Thyroid gland (tissue), 4 donors: Measurements from ENCODE around the gene MAP3K1. TPM values are rescaled to one million over a fixed set of nuclear protein-coding genes. Genes with fewer than 3 reads are reported as not detected.

Experiments
- DNase-seq, 2 donors: peaks; one replicate each; pipeline ENCODE4 v3.0.0-alpha.2; 2019
- H3K27ac ChIP-seq, 3 donors: fragments of 200-600 bp; sonication (generic); 1 replicate in 2 of 3; 2 replicates in 1 of 3; pipeline ENCODE4 v1.5.1; 2016 to 2019; ENCODE audit warnings: mild to moderate bottlenecking in 1 of 3, moderate library complexity in 1 of 3
- H3K27me3 ChIP-seq: fragments of 200-600 bp; sonication (generic); one replicate; pipeline ENCODE4 v1.5.1; 2019
- H3K36me3 ChIP-seq, 2 donors: fragments of 200-600 bp; sonication (generic); one replicate each; pipeline ENCODE4 v1.5.1; 2016 to 2019
- H3K4me1 ChIP-seq, 2 donors: fragments of 200-600 bp; sonication (generic); one replicate each; pipeline ENCODE4 v1.5.1; 2017 to 2019
- H3K4me3 ChIP-seq, 3 donors: fragments of 200-600 bp; sonication (generic); replicated peaks in 1 of 3; 1 replicate in 2 of 3; 2 replicates in 1 of 3; pipeline ENCODE4 v1.5.1; 2016; ENCODE audit warnings: mild to moderate bottlenecking in 1 of 3
- H3K9me3 ChIP-seq: fragments of 200-600 bp; sonication (generic); one replicate; pipeline ENCODE4 v1.5.1; 2017
- POLR2A ChIP-seq, 2 donors: fragments of 450-650 bp; IDR thresholded peaks; one replicate each; pipeline ENCODE4 v1.6.1; 2017; ENCODE audit warnings: antibody characterized with exemption in 2 of 2, mild to moderate bottlenecking in 2 of 2, moderate library complexity in 1 of 2
- WGBS, 2 donors: methylation state at CpG; one replicate each; pipeline ENCODE4 v1.1.5; 2017; 5-methylcytosine and 5-hydroxymethylcytosine counted together
- intact Hi-C: fragments of 100-400 bp; cut with DNase I; formaldehyde crosslinking; loops from one replicate; pipeline ENCODE4 v1.15.1; 2023
- total RNA-seq, 4 donors: library from RNA; depleted of rRNA; stranded (reverse); fragments of >200 nt; gene quantifications; one replicate each; pipeline ENCODE4 v1.2.3, GENCODE V29; 2016
- TF ChIP-seq, protein P1 (sequence below), 6 experiments: fragments of 200-600 bp in 3 of 6; fragments of 450-650 bp in 3 of 6; sonication (generic) in 3 of 6; IDR thresholded peaks; one replicate each; pipeline ENCODE4 v1.5.1; 2016 to 2019; ENCODE audit warnings: antibody characterized with exemption in 6 of 6, mild to moderate bottlenecking in 2 of 6, inconsistent platforms in 1 of 6, moderate library complexity in 1 of 6

MAP3K1 gene
- total RNA-seq, 4 donors from 2014 or later: 56.9 to 113 (median 66.4) TPM

DNA sequence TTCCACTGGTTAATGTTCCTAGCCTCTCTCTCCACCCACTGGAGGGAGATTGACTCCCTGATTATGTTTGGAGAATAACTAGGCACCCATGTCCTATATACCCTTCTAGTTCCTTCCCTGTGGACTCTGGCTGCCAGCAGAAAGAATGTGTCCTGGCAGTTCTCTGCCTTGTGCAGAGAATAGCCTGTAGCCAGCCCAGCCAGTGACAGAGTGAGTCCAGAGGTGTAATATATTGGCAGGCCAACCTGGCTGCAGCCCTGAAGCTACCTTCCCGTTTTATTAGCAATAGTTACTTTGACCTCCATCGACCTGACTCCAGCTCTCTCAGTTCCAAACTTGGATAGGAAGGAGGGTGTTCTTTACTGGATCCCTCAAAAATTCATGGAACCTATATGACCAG, 102.2 kb downstream of the MAP3K1 start:
- WGBS, 2 donors: 58 to 64% methylated on average over 2 of the region's 2 CpGs
- DNase-seq: peak in 1 of 2 donors; percentile 22
- intact Hi-C loops: loop anchor here (5.0 kb wide), 1 partner anchor 35 kb away; the partner anchor contains the start of gene MIER3
- H3K4me3 ChIP-seq: no peak overlapping the region
- TF ChIP-seq, protein P1, sequence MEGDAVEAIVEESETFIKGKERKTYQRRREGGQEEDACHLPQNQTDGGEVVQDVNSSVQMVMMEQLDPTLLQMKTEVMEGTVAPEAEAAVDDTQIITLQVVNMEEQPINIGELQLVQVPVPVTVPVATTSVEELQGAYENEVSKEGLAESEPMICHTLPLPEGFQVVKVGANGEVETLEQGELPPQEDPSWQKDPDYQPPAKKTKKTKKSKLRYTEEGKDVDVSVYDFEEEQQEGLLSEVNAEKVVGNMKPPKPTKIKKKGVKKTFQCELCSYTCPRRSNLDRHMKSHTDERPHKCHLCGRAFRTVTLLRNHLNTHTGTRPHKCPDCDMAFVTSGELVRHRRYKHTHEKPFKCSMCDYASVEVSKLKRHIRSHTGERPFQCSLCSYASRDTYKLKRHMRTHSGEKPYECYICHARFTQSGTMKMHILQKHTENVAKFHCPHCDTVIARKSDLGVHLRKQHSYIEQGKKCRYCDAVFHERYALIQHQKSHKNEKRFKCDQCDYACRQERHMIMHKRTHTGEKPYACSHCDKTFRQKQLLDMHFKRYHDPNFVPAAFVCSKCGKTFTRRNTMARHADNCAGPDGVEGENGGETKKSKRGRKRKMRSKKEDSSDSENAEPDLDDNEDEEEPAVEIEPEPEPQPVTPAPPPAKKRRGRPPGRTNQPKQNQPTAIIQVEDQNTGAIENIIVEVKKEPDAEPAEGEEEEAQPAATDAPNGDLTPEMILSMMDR (IDR thresholded peaks at IDR 0.05): no peak
- TF ChIP-seq POLR2A (IDR thresholded peaks at IDR 0.05): no peak
- H3K27me3 ChIP-seq: no peaks in the 10 kb centered on the region
- H3K9me3 ChIP-seq: no peaks in the 10 kb centered on the region
- H3K4me1 ChIP-seq: no peaks in the 10 kb centered on the region
- no peak overlapping the region for H3K27ac ChIP-seq
- H3K36me3 ChIP-seq: peaks cover 7 to 9% of the 10 kb centered on the region in 2 donors

DNA sequence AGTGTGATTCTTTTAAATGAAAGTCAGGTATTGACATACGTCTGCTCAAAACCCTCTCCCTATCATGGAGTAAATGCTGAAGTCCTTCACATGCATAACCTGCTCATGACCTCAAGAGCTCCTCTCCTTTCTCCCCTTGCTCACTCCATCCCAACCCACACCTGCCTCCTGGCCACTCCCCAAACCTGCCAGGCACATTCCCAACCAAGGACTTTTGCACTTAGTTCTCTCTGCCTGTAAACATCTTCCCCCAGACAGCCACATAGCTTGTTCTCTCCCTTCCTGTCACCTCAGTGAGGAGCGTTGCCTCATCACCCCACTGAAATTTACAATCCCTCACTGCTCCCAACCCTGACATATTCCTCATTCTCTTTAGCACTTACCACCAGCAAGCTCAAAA, 102.7 kb downstream of the MAP3K1 start:
- TF ChIP-seq POLR2A (IDR thresholded peaks at IDR 0.05): no peak
- TF ChIP-seq, protein P1 (IDR thresholded peaks at IDR 0.05): no peak
- intact Hi-C loops: loop anchor here (5.0 kb wide), 1 partner anchor 34 kb away; the partner anchor contains the start of gene MIER3
- no peaks in the 10 kb centered on the region for H3K4me1 ChIP-seq
- DNase-seq: no peak
- no peaks in the 10 kb centered on the region for H3K9me3 ChIP-seq
- H3K36me3 ChIP-seq: peaks cover 10 to 14% of the 10 kb centered on the region in 2 donors
- H3K27me3 ChIP-seq: no peaks in the 10 kb centered on the region
- 81 to 89% methylated on average over 2 of the region's 2 CpGs for WGBS, 2 donors
- no peak overlapping the region for H3K27ac ChIP-seq
- no peak overlapping the region for H3K4me3 ChIP-seq

DNA sequence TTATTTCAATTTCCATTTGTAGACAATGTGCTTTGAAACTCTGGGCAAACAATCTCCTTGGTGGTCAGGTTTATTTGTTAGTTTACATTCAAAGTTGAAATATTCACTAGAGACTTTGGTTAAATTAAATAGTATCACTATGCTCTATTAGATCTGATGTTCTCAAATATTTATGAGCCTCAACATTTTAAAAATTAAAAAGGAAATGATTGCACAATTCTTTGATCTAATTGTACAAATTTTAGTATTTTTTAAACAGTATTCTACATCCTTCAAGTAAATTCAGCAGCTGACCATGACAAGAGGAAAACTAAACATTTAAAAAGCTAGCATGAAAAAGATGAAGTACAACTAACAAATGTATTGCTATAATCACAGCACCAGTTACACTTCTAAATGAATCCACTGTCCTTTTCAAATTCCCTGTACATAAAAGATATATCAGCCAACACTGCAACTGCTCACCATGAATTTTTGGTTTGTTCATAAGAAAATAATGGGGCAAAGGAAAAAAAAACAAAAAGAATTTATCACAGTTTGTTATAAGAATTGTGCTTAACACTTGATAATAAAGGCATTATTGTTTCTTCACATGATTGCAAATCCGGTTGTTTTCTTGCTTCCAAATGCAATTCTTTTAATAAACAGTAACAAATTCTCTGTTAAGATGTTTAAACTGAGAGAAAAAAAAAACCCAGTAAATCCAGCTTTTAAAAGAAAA, 104.8 kb downstream of the MAP3K1 start:
- no peak for DNase-seq
- Histone ChIP-seq H3K27me3 (no peaks in the 10 kb centered on the region), H3K36me3 (peaks cover 19 to 28% of the 10 kb centered on the region in 2 donors), H3K27ac (no peak overlapping the region), H3K9me3 (no peaks in the 10 kb centered on the region), H3K4me1 (no peaks in the 10 kb centered on the region), H3K4me3 (no peak overlapping the region)
- intact Hi-C loops: loop anchor here (5.0 kb wide), 1 partner anchor 32 kb away; the partner anchor contains the start of gene MIER3
- TF ChIP-seq, protein P1 (IDR thresholded peaks at IDR 0.05): no peak
- TF ChIP-seq POLR2A (IDR thresholded peaks at IDR 0.05): no peak
- 88 to 89% methylated on average over 1 of the region's 1 CpG for WGBS, 2 donors

DNA sequence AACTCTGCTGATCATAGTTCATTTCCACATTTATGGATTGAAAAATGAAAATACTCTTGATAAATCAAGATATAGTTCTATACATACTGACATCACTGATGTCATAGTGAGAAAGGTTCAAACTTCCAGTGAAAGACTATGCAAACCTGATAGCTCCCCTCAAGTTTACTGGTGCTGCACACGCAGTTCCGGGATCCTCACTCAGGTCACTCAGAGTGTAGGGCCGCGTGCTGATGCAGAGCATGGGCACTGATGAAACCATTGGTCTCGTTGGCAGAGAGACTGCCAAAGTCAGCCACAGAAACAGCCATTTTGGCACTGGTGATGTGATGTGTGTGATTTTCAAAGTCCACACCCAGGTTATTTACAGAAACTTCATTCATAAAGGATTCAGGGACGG, 107.6 kb downstream of the MAP3K1 start:
- Histone ChIP-seq H3K27ac (no peak overlapping the region), H3K27me3 (no peaks in the 10 kb centered on the region), H3K4me1 (no peaks in the 10 kb centered on the region), H3K36me3 (peaks cover 19 to 42% of the 10 kb centered on the region in 2 donors), H3K4me3 (no peak overlapping the region), H3K9me3 (no peaks in the 10 kb centered on the region)
- intact Hi-C loops: no loop called here
- no peak for DNase-seq
- TF ChIP-seq POLR2A (IDR thresholded peaks at IDR 0.05): no peak
- TF ChIP-seq, protein P1 (IDR thresholded peaks at IDR 0.05): no peak
- WGBS, 2 donors: 96 to 97% methylated on average over 6 of the region's 6 CpGs

DNA sequence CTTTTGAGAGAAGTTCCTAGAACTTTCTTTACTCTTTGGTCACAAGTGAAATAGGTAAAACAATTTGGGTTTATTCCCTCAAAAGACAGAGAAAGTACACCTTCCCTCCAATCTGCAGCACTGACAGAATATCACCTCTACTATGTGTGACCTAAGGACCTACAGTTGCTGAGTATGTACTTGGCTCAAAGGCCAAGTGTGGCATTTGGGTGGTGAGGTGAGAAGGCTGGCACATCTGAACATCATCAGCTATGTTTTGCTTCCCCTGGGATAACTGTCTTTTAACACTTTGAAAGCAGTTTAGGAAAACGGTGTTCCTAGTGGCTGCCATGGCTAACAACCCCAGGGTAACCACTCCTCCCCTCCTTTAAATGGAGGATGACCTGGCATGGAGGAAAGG, 119.0 kb downstream of the MAP3K1 start:
- WGBS, 2 donors: 77 to 78% methylated on average over 1 of the region's 1 CpG
- no peak overlapping the region for H3K27ac ChIP-seq
- TF ChIP-seq, protein P1 (IDR thresholded peaks at IDR 0.05): no peak
- no peak for TF ChIP-seq POLR2A (IDR thresholded peaks at IDR 0.05)
- no peaks in the 10 kb centered on the region for H3K27me3 ChIP-seq
- no peaks in the 10 kb centered on the region for H3K4me1 ChIP-seq
- intact Hi-C loops: no loop called here
- no peak overlapping the region for H3K4me3 ChIP-seq
- H3K9me3 ChIP-seq: no peaks in the 10 kb centered on the region
- H3K36me3 ChIP-seq: peaks cover 37 to 59% of the 10 kb centered on the region in 2 donors
- DNase-seq: no peak
